HG03097 (cell line): ENCODE data around the gene CRHR2.

Source experiments
- ATAC-seq: cut with Tn5 transposase; IDR thresholded peaks from one replicate; pipeline ENCODE4 v1.9.1; 2021; ENCODE audit not compliant: unreplicated experiment, low FRiP score

Gene CRHR2

DNA sequence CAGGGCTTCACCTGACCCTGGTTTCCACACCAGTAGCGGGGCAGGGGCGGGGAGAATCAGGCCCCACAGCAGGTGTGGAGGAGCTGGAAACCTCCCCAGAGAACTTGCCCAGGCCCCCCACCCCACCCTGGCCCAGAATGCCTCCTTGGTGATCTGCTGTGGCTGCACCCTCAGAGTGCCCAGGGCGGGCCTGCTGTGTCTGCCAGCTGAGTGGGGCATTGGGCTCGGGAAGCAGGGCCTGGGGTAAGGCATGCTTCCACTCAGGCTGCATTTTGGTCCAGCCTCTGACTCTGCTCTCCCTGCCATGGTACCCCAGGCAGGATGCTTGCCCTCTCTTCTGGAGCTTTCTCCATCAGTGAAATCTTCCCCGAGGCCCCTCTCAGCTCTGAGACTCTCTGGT lies 1.1 kb upstream of the CRHR2 start:
- no peak for ATAC-seq

DNA sequence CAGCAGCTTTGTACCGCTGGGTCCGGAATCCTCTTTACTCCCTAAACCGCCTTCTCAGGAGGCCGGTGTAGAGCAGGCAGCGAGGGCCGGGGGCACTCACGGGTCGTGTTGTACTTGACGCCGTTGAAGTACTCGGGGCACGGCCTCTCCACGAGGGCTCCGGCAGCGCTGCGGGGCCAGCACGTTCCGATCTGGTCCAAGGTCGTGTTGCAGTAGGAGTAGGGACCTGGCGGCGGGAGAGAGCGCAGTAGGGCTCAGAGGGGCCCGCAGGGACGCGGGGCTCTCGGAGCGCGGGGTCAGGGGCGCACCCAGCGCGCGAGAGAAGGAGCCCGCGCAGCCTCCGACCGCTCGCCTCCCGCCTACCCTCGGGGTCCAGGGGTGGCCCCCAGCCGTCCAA lies 443 bp downstream of the CRHR2 start:
- no peak for ATAC-seq

DNA sequence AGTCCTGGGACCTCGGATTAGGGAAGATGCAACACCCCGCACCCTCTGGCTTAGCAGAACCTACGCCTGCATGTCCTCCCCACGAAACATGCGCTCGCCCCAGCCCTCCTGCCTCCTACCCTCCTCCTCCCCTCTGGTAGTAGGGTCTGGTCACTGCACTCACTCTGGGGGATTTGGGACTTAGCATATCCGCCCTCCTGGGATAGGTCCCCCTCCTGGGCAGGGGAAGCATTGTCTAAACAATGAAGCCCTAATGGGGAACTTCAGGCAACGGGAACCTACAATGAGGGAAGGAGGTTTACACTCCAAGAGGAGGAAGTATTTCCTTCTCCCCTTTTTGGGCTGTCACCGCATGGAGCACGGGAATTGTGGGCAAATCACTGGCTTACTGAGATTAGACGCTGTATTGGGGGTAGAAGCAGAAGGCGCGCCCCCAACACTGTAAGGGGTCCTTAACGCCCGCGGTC lies 892 bp downstream of the CRHR2 start:
- ATAC-seq: no peak

DNA sequence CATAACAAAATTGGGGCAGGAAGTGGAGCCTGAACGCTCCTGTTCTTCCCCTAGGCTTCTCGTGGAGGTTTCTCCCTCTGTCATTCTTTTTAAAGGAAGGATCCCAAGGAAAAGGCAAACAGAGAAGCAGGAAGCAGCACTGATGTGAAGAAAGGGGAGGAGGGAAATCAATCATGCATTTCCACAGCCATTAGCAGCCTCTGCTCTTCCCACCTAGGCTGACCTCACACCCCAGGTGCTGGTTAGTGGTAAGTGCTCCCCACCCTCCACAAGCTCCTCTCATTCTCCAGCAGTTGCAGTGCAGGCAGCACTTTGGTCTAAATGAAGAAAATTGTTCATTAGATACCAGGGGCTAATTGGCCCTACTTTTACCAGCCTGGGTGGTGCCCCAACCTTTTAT lies 2.6 kb downstream of the CRHR2 start:
- no peak for ATAC-seq

DNA sequence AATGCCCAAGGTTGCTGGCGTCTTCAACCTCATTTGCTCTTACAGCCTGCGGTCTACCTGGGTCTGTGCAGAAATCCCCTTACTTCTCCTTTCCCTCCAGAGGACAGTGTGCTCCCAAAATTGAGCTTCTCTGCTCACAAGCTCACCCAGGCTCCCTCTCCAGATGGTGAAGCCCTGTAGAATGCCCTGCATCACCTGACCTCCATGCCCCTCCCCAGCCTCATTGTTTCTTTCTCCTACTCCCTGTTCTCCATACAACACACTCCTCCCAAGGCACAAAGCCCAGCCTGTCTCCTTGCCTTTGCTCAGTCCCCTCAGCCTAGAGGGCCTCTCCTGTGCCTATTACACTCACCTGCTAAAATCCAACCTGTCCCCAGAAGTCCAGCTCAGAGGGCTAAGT lies 3.5 kb downstream of the CRHR2 start:
- ATAC-seq: no peak

DNA sequence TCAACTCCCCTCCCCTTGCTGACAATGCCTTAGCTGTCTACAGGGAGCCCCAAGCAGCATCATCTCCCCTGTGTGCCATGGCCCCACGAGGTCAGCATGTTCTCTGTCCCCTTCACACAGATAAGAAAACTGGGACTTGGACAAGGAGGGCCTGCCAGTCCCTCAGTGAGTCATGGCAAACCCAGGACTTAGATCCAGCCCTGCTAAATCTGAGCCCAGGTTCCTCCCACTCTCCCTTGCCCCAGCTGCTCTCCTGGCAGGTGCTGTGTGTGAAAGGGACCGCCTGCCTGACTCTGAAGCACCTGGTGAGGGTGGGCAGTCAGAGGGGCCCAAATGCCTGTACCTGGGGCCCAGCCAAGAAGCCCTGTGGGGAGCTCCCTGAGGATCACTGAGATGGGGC lies 7.4 kb downstream of the CRHR2 start:
- ATAC-seq: no peak

DNA sequence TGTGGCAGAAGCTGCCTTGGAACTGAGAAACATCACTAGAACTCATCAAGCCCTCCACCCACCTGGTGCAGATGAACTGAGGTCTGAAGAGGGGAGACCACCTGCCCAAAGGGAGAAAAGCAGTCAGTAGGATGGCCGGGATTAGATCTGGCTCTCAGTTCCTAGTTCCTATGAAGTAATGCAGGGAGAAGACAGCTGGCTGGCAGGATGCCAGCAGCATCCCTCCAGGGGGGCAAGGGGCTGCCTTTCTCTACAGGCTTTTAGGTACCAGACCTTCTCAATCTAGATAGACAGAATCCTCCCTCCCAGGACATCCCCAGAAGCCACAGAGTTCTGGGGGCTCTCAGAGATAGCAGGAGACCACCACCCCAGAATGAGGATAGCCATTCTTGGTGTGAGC lies 7.8 kb downstream of the CRHR2 start:
- no peak for ATAC-seq

DNA sequence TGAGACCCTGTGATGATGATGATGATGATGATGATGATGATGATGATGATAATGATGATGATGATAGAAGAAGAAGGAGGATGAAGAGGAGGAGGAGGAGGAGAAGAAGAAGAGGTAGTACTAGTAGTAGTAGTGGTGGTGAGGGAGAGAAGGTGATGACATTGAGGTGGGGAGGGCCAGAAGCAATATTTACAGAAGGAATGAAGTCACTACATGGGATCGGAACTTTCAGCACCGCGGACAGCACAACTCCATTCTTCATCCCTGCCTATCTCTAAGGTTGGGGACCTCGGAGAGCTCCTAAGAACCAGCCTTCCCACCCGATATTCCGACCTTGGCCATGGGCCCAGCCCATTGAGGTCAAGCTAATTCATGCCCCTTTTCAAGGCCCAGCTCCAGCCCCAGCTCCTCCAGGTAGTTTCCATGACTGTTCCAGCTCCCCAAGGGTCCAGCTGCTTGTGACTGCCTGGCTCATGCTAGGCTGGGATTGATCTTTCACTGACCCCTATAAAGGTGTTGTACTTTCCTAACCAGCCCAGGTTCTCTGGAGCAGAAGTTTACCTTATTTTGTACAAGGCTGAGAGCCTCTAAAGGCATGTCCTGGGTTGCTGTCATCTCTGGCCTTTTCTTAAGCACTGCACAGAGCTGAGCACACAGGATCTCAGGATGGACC lies 10.3 kb downstream of the CRHR2 start:
- ATAC-seq: no peak

DNA sequence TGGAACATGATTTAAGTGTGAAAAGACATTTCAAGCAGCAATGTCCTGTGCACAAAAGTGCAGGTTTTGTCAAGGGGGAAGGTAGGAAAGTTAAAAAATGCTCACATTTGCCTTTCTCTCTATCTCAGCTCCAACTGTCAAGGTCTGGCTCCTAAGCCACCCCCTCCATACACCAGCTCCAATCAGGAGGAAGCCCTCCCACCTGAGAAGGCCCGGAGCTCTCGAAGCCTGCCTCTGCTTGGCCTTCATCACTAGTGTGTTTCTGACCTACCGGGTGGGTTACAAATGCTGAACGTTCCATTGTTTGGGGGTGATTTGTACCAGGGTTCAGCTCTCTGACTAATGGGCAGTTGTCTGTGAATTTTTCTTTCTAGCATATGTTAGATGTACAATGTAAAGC lies 14.2 kb downstream of the CRHR2 start:
- ATAC-seq: no peak

DNA sequence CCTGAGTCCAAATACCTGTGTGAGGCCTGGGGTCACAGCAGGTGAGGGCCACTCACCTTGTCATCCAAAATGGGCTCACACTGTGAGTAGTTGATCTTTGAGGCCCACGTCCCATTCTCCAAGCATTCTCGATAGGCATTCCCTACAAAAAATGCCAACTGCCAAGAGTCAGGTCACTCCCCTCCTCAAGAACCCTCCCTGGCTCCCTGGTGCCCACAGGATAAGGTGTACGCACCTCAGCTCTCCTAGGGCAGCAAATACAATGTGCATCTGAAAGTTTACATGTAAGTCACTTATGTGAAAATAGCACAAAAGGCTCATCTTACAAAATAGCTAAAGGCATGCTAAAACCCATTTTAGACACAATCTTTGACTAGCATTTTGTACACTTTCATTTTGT lies 15.1 kb downstream of the CRHR2 start:
- ATAC-seq: no peak

DNA sequence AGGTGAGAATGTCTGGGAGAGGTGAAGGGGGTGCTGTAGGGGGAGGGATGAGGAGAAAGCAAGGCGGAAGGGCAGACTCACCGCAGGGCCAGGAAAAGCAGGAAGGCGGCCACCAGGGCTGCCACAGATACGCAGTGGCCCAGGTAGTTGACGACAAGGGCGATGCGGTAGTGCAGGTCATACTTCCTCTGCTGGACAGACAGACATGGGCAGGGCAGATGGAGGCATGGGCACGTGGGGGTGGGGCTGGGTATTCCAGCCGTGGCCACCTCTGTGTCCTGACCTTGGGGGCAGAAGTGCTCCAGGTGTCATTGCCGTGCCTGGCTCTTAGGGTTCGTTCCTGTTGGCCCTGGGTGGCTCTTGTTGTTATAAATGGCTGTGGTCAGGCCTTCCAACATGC lies 16.8 kb downstream of the CRHR2 start:
- no peak for ATAC-seq

DNA sequence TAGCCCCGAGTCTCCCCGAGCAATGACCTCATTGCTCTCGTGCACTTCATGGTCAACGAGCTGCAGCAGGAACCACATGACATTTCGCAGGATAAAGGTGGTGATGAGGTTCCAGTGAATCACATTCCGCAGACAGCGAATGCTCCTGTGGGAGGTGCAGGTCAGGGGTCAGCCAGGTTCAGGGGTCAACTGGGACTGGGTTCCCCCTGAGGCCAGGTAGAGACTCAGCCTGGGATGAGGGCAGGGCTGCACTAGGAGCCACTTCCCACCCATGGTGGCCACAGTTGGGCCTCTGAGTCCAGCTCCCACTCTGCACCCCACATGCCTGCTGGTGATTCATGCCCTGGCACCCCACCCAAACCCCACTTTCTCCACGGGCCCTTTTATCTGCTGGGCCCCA lies 17.2 kb downstream of the CRHR2 start:
- no peak for ATAC-seq

DNA sequence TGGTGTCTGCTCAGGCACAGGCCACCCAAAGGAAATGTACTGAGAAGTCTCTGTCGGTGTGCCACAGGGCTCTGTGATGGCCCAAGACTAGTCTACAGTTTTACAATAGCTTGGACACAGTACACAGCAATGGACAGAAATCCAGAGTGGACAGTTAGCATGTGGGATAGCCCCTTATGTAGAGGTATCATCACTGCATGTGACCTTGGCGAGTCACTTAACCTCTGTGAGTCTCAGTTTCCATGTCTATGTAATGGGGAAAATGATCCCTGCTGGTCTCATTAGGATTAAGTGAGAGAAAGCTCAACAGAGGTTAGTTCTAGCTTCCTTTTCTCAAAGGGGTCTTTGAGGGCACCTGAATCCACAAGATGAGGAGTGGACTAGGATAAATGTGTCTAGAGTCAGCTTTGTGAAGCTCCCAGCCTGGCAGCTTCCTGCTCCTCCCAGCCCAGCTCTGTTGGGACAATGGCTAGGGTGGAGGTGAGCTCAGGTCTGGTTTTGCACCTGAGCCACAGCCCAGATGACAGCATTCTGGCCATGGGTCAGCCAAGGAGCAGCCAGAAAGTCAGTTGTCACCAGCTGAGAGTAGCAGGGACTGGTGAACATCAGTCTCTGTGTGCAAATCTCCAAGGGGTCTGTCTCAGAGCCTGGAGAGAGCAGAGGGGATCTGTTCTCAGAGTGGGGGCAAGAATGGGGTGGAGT lies 17.9 kb downstream of the CRHR2 start:
- ATAC-seq: no peak

DNA sequence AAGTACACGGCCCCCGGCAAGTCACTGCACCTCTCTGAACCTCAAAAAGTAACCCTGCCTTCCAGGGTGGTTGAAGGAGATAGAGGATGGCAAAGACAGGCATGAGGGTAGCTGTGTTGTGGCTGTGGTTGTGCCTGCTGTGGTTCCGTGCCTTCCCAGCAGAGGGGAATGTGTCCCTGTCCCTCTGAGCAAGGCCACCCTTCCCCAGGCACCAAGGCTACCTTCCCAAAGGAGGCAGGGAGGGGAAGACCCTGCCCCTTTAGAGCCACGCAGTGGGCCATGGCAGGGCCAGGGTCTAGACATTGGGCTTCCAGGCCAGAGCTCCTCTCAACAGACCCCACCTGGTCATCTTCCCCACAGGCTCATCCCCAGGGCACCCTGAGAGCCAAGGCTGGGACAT lies 18.8 kb downstream of the CRHR2 start:
- no peak for ATAC-seq

DNA sequence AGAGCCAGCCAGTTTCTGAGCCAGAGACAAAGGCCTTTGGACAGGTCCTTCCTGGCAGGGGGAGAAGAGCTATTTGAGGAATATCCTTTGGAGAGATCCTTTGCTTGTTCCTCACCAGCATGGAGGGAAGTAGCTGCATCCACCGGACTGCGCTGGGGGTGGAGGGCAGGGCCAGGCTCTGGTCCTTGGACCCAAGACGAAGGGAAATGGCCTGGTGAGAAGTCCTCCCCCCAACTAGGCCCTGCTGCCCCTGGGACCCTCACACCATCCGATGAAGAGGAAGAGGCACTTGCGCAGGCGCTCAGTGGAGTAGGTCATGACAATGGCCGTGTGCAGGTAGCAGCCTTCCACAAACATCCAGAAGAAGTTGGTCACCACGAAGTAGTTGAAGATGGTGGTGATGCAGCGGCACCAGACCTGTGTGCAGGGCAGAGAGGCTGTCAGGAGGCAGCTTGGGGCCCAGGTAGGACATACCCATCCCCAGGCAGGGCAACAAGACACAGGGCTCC lies 19.8 kb downstream of the CRHR2 start:
- no peak for ATAC-seq

DNA sequence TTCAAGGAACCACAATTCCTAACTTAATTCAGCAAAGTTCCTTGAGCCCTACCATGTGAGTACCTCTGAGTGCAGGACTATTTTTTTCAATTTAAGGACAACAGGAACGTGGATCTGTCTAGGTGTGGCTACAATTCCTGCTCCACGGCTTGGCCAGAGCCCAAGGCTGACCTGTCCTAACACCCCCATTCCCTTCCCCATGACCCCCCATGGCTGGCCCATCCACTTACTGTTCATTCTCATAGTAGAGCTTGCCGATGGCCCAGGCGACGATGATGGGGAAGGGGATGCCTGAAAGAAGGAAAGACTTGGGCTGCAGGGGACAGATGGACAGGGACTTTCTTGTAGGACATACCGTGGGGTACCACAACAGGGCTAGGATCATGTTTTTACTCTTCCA lies 20.3 kb downstream of the CRHR2 start:
- ATAC-seq: no peak

DNA sequence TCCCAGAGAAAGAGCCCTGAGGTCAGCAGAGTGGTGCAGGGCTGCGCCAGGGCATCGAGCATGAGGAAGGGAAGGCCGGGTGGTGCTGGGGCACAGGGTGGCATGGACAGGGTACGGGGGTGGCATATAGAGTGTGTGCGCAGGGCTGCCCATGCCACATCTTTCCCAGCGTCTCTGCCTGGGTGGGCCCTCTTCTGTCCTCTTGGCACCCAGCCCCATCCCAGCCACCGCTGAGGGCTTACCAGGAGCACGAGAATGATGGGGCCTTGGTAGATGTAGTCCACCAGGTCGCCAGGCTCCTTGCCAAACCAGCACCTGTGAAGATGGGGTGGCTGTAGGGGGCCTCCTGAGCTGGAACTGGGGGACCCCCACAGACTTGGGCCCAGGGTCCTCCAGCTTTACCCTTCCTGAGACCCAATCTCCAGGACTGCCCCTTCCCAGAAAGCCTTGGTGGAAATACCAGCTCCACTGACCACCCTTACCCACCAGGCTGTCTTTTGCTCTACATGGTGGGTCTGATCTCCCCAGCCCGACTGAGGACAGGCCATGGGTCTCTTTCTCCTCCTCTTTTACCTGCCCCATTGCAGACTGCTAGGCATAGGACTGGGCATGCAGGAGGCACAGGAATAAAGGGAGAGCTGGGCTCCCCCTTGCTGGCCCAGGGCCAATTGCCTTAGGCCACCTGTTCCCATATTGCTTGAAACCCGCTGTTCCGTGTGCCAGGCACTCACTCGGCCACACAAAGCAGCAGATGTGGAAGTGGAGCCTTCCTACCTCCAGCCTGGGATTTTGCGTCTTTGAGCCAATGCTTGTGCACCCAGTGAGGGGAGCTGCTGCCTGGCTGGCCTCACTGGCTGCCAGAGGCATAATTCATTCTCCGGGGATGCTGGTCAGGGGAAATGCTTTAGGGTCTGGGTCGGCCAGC lies 21.7 kb downstream of the CRHR2 start:
- ATAC-seq: no peak

DNA sequence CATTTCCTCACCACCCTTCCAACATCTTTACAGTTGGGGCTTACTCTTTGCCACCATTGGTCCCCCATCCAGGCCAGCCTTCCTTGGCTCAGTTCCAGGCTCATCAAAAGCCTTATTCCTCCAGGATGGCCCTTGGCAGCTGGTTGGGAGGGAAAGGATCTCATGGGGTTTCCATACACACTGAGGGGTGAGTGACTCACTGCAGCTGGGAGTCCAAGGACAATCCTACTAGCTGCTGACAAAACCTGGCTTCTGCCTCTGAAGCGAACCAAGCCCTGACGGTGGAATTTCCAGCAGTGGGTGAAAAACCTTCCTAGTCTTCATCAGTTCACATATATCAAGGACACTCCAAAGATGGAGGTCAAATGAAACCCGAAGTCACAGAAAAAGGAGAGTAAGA lies 22.9 kb downstream of the CRHR2 start:
- no peak for ATAC-seq

DNA sequence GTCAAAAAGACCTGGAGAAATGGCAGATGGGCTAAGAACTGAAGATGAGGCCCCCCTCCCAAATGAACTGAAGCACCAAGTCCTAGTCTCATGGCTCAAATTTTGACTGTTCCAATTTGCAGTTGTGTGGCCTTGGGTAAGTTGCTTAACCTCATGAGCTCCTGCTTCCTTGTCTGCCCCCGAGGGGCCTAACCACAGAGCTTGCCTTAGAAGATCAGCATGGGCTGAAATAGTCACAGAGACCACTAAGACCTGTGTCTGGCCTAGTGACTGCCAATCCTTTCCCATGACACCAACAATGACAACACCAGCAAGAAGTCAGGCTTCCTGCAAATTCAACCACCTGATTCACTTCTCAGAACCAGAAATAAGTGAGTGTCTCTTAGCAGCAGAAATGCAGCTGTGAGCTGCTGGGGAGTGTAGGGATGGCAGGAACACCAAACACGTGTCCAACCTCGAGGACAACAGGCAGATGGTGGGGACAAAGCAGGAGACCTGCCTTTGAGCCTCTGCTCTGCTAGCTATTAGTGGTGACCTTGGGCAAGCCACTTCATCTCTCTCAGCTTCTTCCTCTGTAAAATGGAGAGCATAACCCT lies 23.7 kb downstream of the CRHR2 start:
- ATAC-seq: no peak

DNA sequence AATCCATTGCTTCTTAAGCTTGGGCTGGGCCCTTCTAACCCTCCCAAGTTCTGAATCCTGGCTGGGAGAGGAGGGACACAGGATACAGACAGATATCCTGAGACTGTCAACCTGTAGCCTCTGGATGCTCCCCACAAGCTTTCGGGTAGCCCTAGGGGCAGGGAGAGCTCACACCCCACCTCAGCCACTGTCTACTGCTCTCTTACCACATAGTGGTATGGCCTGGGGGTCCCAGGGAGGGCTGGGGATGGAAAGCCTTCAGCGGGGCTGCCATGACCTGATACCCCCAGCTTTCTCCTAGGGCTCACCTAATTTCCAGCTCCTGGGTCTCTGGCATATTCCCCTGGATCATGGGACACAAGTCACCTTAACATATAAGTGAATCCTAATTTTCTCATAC lies 25.1 kb downstream of the CRHR2 start:
- no peak for ATAC-seq
